Right renal pelvis (tissue), 4 donors: Measurements from ENCODE around the gene CHPF2. TPM values are rescaled to one million over a fixed set of nuclear protein-coding genes. Genes with fewer than 3 reads are reported as not detected.

Source experiments
- DNase-seq, 4 donors: peaks; one replicate each; pipeline ENCODE4 v3.0.0-alpha.2; 2013; ENCODE audit warnings: low read depth in 4 of 4, low spot score in 3 of 4, missing footprints in 1 of 4
- polyA plus RNA-seq, 4 donors: library from polyadenylated mRNA; unstranded; fragments of 120-200 nt; gene quantifications; one replicate each; pipeline ENCODE4 v1.2.1, GENCODE V29; 2013; ENCODE audit not compliant: insufficient read length in 4 of 4

The CHPF2 gene
- polyA plus RNA-seq, 4 donors = 23.9 to 29.4 (median 25.3) TPM

- DNase-seq = no peak
Measured at GRCh38 chr7:151279868-151280267, 47.6 kb downstream of the CHPF2 start.

- DNase-seq = no peak
Measured at GRCh38 chr7:151280388-151281019, 48.2 kb downstream of the CHPF2 start.

GRCh38 chr7:151281686-151282085, 49.4 kb downstream of the CHPF2 start:
- DNase-seq = no peak

GRCh38 chr7:151282111-151282510, 49.8 kb downstream of the CHPF2 start:
- no peak for DNase-seq

GRCh38 chr7:151283302-151283701, 51.0 kb downstream of the CHPF2 start:
- no peak for DNase-seq

- no peak for DNase-seq
Measured at GRCh38 chr7:151286148-151286547, 53.9 kb downstream of the CHPF2 start.

Other genes starting within 250 kb of the CHPF2 start
- 10 to 100 TPM in 2 of 4 donors, 1 to 10 TPM in 2; 9.1 to 14.2 (median 10.3) TPM for gene NOS3, start 241.5 kb upstream of the CHPF2 start, polyA plus RNA-seq
- gene ATG9B, start 208.0 kb upstream of the CHPF2 start, polyA plus RNA-seq = 1 to 10 TPM in 3 of 4 donors, under 1 TPM in 1; 0.65 to 2.5 (median 2.0) TPM
- 10 to 100 TPM; 18.7 to 23.7 (median 21.3) TPM for gene ABCB8, start 204.0 kb upstream of the CHPF2 start, polyA plus RNA-seq
- 1 to 10 TPM; 1.9 to 2.2 (median 2.1) TPM for gene ASIC3, start 184.0 kb upstream of the CHPF2 start, polyA plus RNA-seq
- 10 to 100 TPM; 15.8 to 19.0 (median 17.6) TPM for gene CDK5, start 174.6 kb upstream of the CHPF2 start, polyA plus RNA-seq
- gene SLC4A2, start 172.9 kb upstream of the CHPF2 start, polyA plus RNA-seq = 100 to 1,000 TPM in 1 of 4 donors, 10 to 100 TPM in 3; 89.0 to 104 (median 93.9) TPM
- 10 to 100 TPM; 49.5 to 77.1 (median 50.8) TPM for gene FASTK, start 151.7 kb upstream of the CHPF2 start, polyA plus RNA-seq
- gene TMUB1, start 149.0 kb upstream of the CHPF2 start, polyA plus RNA-seq = 10 to 100 TPM; 26.2 to 43.0 (median 27.9) TPM
- 10 to 100 TPM; 56.0 to 71.1 (median 63.4) TPM for gene AGAP3, start 146.0 kb upstream of the CHPF2 start, polyA plus RNA-seq
- under 1 TPM in 3 of 4 donors, not detected in 1; 0.13 to 0.24 (median 0.22) TPM for gene GBX1, start 64.8 kb upstream of the CHPF2 start, polyA plus RNA-seq
- not detected for gene ASB10, start 45.2 kb upstream of the CHPF2 start, polyA plus RNA-seq
- not detected for gene H2BK1, start 22.0 kb upstream of the CHPF2 start, polyA plus RNA-seq
- 10 to 100 TPM; 25.1 to 28.6 (median 27.6) TPM for gene ABCF2, start 5.3 kb upstream of the CHPF2 start, polyA plus RNA-seq
- 10 to 100 TPM; 61.3 to 71.7 (median 66.9) TPM for gene SMARCD3, start 16.2 kb downstream of the CHPF2 start, polyA plus RNA-seq
- gene NUB1, start 109.3 kb downstream of the CHPF2 start, polyA plus RNA-seq = 10 to 100 TPM; 70.4 to 94.1 (median 91.9) TPM
- gene WDR86, start 177.6 kb downstream of the CHPF2 start, polyA plus RNA-seq = 10 to 100 TPM; 24.8 to 48.7 (median 25.9) TPM
- gene CRYGN, start 207.7 kb downstream of the CHPF2 start, polyA plus RNA-seq = 1 to 10 TPM; 1.8 to 3.6 (median 2.7) TPM